Fibroblast of pulmonary artery (primary cell): ENCODE measurements around the gene THOC7.

Source experiments
- DNase-seq: peaks from one replicate; pipeline ENCODE4 v3.0.0-alpha.2; 2010; ENCODE audit warnings: low read depth
- H3K4me3 ChIP-seq: replicated peaks from 2 replicates; pipeline ENCODE4 v1.5.1; 2011; ENCODE audit warnings: low read depth, mild to moderate bottlenecking, control low read depth, low read length, moderate library complexity
- TF ChIP-seq, protein P1 (sequence below): IDR thresholded peaks from 2 replicates; pipeline ENCODE4 v1.5.1; 2011; ENCODE audit warnings: mild to moderate bottlenecking, control low read depth, low read length, inconsistent platforms; ENCODE audit errors: missing control alignments

THOC7 gene

DNA sequence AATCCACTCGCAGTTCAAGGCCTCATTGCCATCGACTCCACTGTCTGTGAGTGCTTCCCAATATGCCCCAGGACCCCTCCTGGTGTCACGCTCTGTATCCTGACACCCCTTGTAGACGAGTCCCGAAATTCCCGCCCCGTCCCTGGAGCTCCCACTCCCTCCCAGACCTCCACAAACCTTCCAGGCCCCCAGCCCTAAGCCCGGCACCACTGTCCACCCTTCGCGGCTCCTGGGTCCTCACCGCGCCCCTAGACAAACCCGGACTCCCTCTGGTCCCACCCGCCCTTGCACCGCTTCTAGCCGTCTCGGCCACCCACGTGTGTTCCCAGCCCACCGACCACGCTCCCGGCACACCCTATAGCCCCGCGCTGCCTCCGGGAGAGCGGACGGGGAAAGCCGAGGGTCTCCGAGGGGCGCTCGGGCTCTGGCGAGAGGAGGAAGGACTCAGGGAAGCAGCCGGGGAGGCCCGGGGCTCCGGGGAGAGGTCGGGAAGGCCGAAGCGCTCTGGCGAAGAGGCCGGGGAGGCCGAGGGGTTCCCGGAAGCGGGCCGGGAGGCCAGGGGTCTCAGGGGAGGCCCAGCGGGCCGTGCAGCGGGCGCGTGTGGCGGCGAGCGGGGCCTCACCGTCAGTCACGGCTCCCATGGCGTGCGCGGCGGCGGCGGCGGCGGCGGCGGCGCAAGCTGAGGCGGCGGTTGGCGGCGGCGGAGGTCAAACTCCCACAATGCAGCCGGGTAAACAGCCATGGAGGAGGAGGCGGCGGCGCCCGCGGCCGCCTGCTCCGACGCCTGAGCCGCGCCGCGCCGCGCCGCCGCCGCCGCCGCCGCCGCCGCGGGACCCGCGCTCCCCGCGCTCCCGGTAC, at the start of gene THOC7, which contains the start of gene ATXN7:
Gene THOC7 (minus strand): TSS at position 656 of the 858 bp plus-strand sequence. CDS start 15 bp downstream, at position 641.
Gene ATXN7 (plus strand): TSS at position 718 of the 858 bp plus-strand sequence. CDS start 48,732 bp downstream, outside the sequence.
- peak; percentile 47 for DNase-seq
- TF ChIP-seq, protein P1, sequence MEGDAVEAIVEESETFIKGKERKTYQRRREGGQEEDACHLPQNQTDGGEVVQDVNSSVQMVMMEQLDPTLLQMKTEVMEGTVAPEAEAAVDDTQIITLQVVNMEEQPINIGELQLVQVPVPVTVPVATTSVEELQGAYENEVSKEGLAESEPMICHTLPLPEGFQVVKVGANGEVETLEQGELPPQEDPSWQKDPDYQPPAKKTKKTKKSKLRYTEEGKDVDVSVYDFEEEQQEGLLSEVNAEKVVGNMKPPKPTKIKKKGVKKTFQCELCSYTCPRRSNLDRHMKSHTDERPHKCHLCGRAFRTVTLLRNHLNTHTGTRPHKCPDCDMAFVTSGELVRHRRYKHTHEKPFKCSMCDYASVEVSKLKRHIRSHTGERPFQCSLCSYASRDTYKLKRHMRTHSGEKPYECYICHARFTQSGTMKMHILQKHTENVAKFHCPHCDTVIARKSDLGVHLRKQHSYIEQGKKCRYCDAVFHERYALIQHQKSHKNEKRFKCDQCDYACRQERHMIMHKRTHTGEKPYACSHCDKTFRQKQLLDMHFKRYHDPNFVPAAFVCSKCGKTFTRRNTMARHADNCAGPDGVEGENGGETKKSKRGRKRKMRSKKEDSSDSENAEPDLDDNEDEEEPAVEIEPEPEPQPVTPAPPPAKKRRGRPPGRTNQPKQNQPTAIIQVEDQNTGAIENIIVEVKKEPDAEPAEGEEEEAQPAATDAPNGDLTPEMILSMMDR: no peak
- peak within 1 kb of the TSS; percentile 81 for H3K4me3 ChIP-seq

DNA sequence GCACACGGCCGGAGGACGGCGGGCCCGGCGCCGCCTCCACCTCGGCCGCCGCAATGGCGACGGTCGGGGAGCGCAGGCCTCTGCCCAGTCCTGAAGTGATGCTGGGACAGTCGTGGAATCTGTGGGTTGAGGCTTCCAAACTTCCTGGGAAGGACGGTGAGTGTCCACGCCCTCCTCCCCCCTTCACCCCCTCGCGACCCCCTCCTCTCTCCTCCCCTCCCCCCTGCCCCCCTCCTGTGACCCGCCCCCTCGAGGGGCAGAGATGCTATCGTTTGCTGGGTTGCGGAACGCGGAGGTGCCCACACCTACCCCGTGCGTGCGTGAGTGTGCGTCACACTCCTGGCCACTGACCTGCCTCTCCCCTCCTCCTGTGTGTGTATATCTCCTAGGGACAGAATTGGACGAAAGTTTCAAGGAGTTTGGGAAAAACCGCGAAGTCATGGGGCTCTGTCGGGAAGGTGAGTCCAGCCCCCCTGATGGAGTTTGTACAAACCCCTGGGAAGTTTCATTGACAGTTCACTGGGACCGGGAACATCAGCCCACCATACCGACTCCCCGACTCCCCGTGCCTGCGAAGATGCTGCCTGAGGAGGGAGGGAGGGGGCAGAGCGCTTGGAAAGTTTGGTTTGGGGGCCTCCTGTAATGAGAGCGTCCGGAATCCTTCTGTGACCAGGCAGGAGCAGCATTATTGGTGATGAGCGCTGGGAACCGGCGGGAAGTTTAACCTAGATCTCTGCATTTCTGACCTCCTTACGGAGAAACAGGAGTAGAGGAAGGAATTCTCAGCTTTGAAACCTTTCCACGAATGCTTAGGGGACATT, 49.4 kb upstream of the THOC7 start:
- peak; percentile 81 for DNase-seq

DNA sequence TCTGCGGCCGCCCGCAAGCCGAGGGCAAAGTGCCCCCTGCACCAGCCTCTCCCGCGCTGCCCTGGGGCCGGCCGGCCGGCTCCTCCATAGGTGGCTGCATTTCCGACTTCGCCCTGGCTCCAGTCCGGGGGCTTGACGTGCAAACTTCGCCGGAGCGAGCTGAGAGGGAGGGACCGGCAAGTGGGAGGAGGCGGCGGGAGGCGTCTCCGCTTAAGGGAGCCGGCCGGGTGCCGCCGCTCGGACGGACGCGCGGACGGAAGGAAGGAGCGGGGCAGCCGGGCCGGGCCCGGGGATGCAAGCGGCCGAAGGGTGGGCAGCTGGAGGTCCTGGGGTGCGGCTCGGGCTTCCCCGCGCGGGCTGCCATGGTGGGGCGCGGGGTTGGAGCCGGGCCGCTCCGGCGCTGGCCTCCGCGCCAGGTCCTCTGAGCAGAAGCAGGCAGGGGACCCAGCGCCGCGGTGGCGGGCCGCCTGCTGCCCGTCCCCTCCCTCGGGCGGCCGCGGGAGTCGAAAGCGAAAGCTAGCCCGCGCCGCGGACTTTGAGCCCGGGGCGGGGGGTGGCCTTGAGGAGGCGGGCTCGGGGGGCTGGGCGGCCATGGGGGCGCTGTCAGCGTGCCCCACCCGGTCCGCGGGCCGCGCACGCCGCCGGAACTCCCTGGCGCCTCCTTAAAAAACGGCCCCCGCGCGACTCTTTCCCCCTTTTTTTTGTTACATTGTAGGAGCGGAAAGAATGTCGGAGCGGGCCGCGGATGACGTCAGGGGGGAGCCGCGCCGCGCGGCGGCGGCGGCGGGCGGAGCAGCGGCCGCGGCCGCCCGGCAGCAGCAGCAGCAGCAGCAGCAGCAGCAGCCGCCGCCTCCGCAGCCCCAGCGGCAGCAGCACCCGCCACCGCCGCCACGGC, 48.5 kb upstream of the THOC7 start, which contains the start of gene SCAANT1:
Gene SCAANT1 (minus strand): TSS at position 511 of the 895 bp plus-strand sequence.
- DNase-seq: peak; percentile 94
- TF ChIP-seq, protein P1: no peak
- peak within 1 kb of the TSS; percentile 65 for H3K4me3 ChIP-seq

More for the DNA sequence above, 49.4 kb upstream of the THOC7 start:
- peak overlapping the region; percentile 65 for H3K4me3 ChIP-seq
- TF ChIP-seq, protein P1: no peak

DNA sequence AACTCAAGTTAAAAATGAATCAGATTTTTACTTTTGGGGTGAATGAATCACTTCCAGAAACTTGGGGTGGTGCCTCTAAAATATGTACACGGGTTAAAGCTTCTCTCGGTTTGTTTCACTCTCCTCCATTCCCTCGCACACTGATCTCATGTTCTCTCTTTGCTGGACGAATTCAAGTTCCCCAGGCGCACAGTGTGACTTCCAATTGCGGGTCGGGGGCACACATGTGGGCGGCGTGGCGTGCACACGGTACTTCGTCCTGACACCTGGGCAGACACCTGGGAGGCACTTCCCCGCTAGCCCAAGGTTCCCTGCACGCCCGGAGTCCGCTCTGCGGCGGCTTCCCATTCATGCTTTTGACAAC, 47.9 kb upstream of the THOC7 start:
- TF ChIP-seq, protein P1: no peak
- H3K4me3 ChIP-seq: peak overlapping the region; percentile 65
- DNase-seq: no peak

DNA sequence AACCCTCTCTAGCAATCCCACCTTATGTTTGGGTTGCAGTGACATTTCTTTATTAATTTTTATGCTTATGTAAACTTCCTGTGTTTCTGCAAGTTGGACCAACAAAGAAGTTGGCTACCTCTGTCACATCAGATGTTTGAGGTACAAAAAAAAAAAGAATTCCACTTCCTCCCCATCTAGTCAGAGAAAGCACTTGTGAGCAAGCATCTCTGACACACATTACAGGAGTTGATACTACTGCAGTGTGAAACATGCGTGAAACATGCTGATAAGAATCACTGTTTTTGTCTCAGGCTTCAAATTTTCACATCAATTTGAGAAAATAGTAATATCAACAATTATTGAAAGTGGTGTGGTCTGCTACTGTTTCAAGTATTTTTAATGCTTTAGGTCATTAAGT, 47.3 kb upstream of the THOC7 start:
- no peak for DNase-seq
- peak overlapping the region; percentile 65 for H3K4me3 ChIP-seq
- TF ChIP-seq, protein P1: no peak

DNA sequence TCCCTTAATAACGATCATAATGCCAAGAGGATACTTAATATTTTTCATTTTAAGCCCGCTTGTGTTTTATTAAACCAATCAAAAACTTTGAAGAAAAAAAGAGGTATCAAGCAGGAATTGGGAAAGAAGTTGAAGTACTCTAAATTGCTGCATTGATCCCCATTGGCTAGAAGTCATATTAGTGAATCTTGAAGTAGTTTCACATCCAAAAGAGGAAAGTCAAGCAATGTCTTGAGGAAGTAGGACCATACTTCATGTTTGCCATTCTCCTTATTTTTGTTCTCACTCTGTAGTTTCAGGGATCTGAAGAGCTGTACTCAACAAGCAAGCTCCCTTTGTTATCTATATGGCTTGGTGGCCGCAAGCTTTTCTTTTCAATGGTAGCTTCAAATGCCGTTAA, 46.4 kb upstream of the THOC7 start:
- TF ChIP-seq, protein P1: no peak
- no peak for DNase-seq
- H3K4me3 ChIP-seq: no peak overlapping the region
